HG02938 (cell line): ENCODE results near the gene ALX4.

ENCODE experiments used
- ATAC-seq: cut with Tn5 transposase; IDR thresholded peaks from one replicate; pipeline ENCODE4 v1.9.1; 2021; ENCODE audit warnings: mild to moderate bottlenecking, moderate library complexity; ENCODE audit not compliant: unreplicated experiment

The ALX4 gene

DNA sequence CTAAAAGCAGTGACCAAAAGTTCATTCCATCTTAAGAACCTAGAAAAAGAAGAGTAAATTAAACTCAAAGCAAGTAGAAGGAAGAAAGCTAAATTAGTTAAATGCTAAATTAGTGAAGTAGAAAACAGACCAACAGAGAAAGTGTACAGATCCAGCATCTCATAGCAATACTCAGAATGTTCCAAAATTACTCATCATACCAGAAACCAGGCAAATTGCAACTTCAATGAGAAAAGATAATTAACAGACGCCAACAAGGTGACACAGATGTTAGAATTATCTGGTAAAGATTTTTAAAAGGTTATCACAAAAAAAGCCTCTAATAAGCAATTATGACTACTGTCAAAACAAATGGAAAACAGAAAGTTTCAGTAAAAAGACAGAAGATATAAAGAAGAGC, 96.8 kb downstream of the ALX4 start:
- no peak for ATAC-seq

DNA sequence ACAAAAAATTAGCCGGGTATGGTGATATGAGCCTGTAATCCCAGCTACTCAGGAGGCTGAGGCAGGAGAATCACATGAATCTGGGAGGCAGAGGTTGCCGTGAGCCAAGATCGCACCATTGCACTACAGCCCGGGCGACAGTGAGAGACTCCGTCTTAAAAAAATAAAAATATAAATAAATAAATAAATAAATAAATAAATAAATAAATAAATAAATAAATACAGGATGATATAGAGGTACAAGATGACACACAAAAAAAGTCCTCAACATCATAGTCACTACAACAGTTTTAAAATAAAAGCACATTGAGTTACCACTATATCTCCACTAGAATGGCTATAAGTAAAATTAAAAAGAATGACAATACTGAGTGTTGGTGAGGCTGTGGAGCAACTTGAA, 97.8 kb downstream of the ALX4 start:
- no peak for ATAC-seq
